ENCODE results near the gene MCTP2.
"Not testable (repeated sequence)": the region's sequence is repeated elsewhere in the genome, so short reads cannot be mapped to it uniquely, and the experiment has no call there.

The MCTP2 gene

DNA sequence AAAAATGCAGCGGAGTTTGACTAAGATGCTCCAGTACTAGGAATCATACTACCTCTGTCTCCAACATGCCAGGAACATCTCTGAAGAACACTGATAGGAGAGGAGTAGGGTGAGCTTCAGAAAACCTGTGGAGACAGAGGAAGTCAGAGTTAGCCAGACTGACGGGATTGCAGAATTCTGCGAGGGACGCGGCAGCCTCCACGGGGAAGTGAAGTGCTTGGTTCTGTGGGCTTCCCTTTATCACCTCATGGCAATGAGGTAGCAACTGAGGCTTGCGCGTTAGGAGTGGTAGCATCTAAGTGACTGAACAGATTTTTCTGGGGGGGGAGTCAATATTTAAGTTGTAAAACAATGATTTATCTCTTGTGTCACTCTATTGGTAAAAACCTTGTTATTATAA lies 226.3 kb downstream of the MCTP2 start:
- no peak for DNase-seq

DNA sequence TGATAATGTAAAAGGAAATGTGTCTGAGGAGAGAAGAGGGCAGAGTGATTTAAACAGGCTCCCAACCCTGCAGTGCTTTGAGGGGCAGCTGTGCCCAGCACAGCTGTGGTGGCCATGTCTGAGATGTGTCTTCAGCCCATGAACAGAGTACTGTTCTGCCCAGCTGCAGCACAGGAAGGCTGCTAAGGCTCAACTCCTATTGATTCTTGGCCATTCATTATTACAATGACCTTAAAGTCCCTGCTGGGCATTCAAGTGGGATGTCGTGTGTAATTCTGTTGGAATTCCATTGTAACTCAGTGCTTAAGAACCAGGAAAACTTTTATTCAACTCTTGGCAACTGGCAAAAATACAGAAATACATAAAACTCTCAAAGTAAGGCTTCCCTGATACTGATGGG lies 229.3 kb downstream of the MCTP2 start:
- no peak for DNase-seq

DNA sequence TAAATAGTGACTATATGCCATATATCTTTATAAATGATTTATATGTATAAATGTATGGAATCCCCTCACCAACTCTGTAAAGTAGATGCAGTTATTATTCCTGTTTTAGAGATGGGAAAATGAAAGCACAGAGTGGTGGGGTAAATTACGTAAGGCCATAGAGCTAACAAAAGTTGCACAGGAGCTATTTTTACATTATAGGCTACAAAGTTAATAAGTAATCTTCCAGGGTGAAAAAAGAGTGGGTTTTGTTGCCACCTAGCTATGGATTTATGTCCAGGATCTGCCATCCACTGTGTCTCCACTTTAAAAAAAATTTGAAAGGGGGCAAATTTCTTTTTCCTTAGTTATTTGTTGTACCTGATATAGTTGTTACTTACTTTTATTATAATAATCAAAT lies 235.7 kb downstream of the MCTP2 start:
- DNase-seq, result no peak

DNA sequence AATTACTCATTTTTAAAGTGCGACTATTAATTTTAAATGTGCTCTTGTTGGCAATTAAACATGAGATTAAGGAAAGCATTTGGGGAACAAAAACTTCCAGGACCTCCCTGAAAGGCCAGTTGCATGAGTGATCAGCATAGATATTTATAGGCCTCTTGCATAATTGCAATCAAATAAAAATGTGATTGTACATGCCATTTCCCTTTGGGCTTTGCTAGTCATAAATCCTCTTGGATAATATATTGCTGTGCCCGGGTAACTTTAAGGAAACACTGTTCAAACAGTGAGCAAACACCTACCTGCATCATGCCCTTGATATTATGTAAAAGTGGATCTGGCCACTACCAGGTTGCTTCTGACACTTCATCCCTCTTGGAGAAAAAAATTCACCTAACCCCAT lies 239.1 kb downstream of the MCTP2 start:
- DNase-seq, result no peak

DNA sequence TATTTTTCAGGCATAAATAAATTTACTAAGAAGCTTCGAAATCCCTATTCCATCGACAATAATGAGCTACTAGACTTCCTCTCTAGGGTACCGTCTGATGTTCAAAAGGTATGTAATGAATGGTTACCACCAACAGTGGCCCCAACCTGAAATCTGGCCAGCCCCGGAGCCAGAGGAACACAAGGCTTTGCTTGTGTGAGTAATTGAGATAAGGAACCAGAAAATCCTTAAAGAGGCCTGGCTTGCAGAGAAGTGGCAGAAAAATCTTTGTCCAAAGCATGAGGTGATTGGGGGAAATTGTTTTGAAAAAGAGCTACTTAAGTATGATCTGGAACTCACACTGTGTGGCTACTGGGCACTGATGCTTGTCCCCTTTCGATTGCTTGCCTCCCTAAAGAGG lies 245.3 kb downstream of the MCTP2 start:
- no peak for DNase-seq

DNA sequence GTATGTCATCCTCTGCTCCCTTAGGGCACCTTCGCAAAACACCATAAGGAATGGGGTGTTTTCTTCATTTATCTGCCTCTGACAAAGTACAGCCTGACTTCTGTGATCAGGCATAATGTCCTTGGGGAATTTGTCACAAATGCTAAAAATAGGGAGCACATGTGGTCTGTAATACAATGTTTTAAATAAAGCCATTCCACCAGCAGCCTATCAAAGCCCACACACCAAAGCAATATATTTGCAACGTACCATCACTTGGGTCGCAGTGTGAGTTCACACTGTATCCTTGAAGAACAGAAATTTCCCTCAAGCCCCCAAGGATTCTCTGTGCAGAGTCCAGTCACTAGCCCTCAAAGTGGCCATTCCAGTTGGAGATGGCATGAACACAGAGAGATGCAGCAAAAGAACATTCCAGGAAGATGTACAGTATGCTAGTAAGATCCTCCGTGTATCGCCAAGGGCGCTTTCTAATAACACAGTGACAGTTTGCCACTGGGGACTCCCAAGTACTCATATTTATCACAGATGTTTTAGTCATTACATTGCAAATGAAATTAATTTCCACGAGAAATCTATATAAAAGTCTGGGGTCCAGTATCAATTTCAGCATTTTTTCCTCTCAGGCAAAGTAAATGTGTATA lies 246.7 kb downstream of the MCTP2 start:
- no peak for DNase-seq

- DNase-seq, result no peak
Observed at GRCh38 chr15:94478763-94479162, 247.4 kb downstream of the MCTP2 start.

DNA sequence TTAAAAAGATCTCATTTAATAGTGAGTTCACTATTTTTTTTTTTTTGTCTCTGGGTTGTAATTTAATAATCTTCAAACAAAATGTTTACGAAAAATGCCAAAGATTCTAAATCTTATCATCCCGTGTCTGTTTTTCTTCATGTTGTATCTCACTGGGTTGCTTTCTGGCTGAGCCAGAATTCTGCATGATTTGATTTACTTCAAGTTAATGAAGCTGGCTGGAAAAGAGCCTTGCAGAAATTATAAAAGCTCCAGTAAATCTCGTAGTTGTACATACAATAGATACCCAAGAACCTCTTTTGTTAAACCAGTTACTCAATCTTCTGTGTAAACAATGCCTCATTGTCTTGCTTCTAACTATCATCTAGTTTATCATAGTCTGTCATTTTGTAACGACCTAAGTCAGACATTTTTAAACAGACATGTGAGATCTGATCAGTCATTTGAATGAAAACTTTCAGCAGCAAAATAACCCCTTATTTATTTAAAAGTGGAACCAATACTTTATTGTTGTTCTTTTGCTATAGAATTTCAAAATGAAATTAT lies 249.0 kb downstream of the MCTP2 start:
- no peak for DNase-seq

GRCh38 chr15:94485148-94485719 lies 253.9 kb downstream of the MCTP2 start:
- no peak for DNase-seq

- DNase-seq, result no peak
Observed at GRCh38 chr15:94487635-94488034, 256.3 kb downstream of the MCTP2 start.

- no peak for DNase-seq
Observed at GRCh38 chr15:94493176-94493575, 261.8 kb downstream of the MCTP2 start.

DNA sequence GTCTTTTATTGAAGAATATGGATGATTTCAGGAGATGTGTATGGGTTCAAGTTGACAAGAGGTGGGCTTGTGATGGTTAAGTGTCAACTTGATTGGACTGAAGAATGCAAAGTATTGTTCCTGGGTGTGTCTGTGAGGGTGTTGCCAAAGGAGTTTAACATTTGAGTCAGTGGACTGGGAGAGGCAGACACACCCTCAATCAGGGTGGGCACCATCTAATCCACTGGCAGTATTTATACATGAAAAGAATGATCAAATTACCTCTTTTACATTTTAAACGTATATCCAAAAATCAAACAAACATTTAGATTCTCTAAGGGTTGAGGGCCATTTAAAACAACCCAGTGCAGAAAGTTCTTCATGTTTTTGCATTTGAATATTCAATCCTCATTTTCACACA lies 262.2 kb downstream of the MCTP2 start:
- not testable (repeated sequence) for DNase-seq

GRCh38 chr15:94494732-94495131 lies 263.4 kb downstream of the MCTP2 start:
- DNase-seq, result no peak

- no peak for DNase-seq
Observed at GRCh38 chr15:94503293-94503692, 271.9 kb downstream of the MCTP2 start.

- DNase-seq, result no peak
Observed at GRCh38 chr15:94509259-94509658, 277.9 kb downstream of the MCTP2 start.

DNA sequence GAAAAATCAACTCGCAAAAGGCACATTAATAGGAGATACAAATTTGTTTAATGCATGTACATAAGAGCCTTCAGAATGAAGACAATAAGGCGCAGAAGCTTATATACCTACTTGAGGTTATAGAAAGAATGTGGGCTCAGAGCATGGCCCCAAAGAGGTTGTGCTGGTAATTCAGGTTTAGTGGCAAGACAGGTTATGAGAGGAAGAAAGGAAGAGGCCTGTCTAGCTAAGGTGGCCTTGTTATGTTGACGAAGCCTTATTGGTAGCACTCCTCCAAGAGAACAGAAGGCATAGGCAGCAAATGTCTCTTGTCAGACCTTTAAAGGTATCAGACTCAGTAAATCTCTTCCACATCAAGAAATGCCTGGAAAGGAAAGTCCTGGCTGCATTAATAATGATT lies 290.8 kb downstream of the MCTP2 start:
- no peak for DNase-seq

GRCh38 chr15:94523873-94524272 lies 292.5 kb downstream of the MCTP2 start:
- DNase-seq, result no peak

- no peak for DNase-seq
Observed at GRCh38 chr15:94524565-94524964, 293.2 kb downstream of the MCTP2 start.

GRCh38 chr15:94526071-94526689 lies 294.8 kb downstream of the MCTP2 start:
- DNase-seq, result no peak

DNA sequence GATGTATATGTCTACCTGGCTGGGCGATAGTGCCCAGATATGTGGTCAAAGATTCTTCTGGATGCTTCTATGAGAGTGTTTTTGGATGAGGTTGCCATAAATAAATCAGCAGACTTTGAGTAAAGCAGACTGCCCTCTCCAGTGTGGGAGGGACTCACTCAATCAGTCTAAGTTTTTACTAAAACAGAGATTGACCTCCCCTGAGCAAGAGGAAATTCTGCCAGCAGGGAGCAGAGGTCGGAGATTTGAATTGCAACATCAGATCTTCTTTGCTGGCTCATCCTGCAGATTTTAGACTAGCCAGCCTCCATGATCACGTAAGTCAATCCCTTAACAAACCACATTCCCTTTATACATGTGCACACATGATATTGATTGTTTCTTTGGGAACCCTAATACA lies 300.9 kb downstream of the MCTP2 start:
- no peak for DNase-seq
